A549 (cell line): Measurements from ENCODE around the gene NRXN3. TPM values are rescaled to one million over a fixed set of nuclear protein-coding genes. Genes with fewer than 3 reads are reported as not detected.

Source experiments
- ATAC-seq, 2 experiments: fragments of 200-7000 bp in 1 of 2; fragments of >200 bp in 1 of 2; cut with Nextera tagmentation in 1 of 2; cut with Tn5 transposase in 1 of 2; 3 replicates each; pipeline versions ENCODE4 v1.8.0 to v1.9.1; 2018 to 2020; ENCODE audit warnings: mild to moderate bottlenecking in 1 of 2, moderate library complexity in 1 of 2
- CTCF ChIA-PET: fragments of 300-600 bp; sonication (Branson Sonifier 250); formaldehyde crosslinking; extraction: SDS; loops from one replicate; lab custom pipeline; 2021; ENCODE audit warnings: antibody characterized with exemption, inconsistent platforms; lab: Yijun Ruan, JAX
- POLR2A ChIA-PET: fragments of 350-600 bp; formaldehyde crosslinking; extraction: SDS; loops from one replicate; lab custom pipeline; 2021; ENCODE audit warnings: antibody characterized with exemption, inconsistent platforms; lab: Yijun Ruan, JAX
- DNase-seq, 2 experiments: peaks; one replicate each; pipeline versions ENCODE4 v3.0.0 to v3.0.0-alpha.2; 2011 to 2016; ENCODE audit warnings: low read depth in 1 of 2, low spot score in 1 of 2
- FAIRE-seq: peaks from 2 replicates; lab custom pipeline; 2011; peaks lifted over from hg19 to GRCh38; lab: Jason Lieb, UNC
- H3K27ac ChIP-seq, 2 experiments: fragments of >200 bp; sonication (Bioruptor Twin); formaldehyde crosslinking; 3 replicates each; pipeline ENCODE4 v1.5.1; 2016 to 2017
- H3K4me1 ChIP-seq: fragments of >200 bp; sonication (Bioruptor Twin); formaldehyde crosslinking; 3 replicates; pipeline ENCODE4 v1.6.1; 2016
- H3K4me2 ChIP-seq: fragments of >200 bp; sonication (Bioruptor Twin); formaldehyde crosslinking; 3 replicates; pipeline ENCODE4 v1.6.1; 2016
- H3K4me3 ChIP-seq: fragments of >200 bp; sonication (Bioruptor Twin); formaldehyde crosslinking; 3 replicates; pipeline ENCODE4 v1.5.1; 2016
- H3K9me3 ChIP-seq: fragments of >200 bp; sonication (Bioruptor Twin); formaldehyde crosslinking; 3 replicates; pipeline ENCODE4 v1.6.1; 2016
- ATOH8 ChIP-seq: fragments of 250-450 bp; sonication (Bioruptor Pico); IDR thresholded peaks from 2 replicates; pipeline ENCODE4 v1.5.0; 2020; ENCODE audit warnings: low read depth, mild to moderate bottlenecking, moderate library complexity
- CBX8 ChIP-seq: fragments of 200-600 bp; sonication (generic); IDR thresholded peaks from 2 replicates; pipeline ENCODE4 v1.6.1; 2016
- EHF ChIP-seq: fragments of 250-450 bp; sonication (Bioruptor Pico); IDR thresholded peaks from 2 replicates; pipeline ENCODE4 v1.5.0; 2020; ENCODE audit warnings: mild to moderate bottlenecking
- EP300 ChIP-seq, 2 experiments: fragments of >200 bp; sonication (Bioruptor Twin); formaldehyde crosslinking; IDR thresholded peaks; 2 replicates in 1 of 2; 3 replicates in 1 of 2; pipeline ENCODE4 v1.6.1; 2016 to 2017
- FOSL2 ChIP-seq, 2 experiments: fragments of 450-650 bp in 1 of 2; fragments of >200 bp in 1 of 2; sonication (Bioruptor Twin) in 1 of 2; formaldehyde crosslinking; IDR thresholded peaks; 2 replicates each; pipeline versions ENCODE4 v1.5.0 to v1.6.1; 2016 to 2020; ENCODE audit warnings: mild to moderate bottlenecking in 1 of 2, moderate library complexity in 1 of 2
- FOXS1 ChIP-seq: fragments of 250-450 bp; sonication (Bioruptor Pico); IDR thresholded peaks from 2 replicates; pipeline ENCODE4 v1.5.0; 2020; ENCODE audit warnings: mild to moderate bottlenecking, moderate library complexity
- GATA3 ChIP-seq: IDR thresholded peaks from 2 replicates; pipeline ENCODE4 v1.6.1; 2012; ENCODE audit warnings: borderline replicate concordance
- HEYL ChIP-seq: fragments of 250-450 bp; sonication (Bioruptor Pico); IDR thresholded peaks from 2 replicates; pipeline ENCODE4 v1.8.0; 2021; ENCODE audit warnings: mild to moderate bottlenecking, moderate library complexity
- HOXA7 ChIP-seq: fragments of 250-450 bp; sonication (Bioruptor Pico); IDR thresholded peaks from 2 replicates; pipeline ENCODE4 v1.5.0; 2020; ENCODE audit warnings: mild to moderate bottlenecking, moderate library complexity
- JUN ChIP-seq, 2 experiments: fragments of >200 bp; sonication (Bioruptor Twin); formaldehyde crosslinking; IDR thresholded peaks; 2 replicates in 1 of 2; 3 replicates in 1 of 2; pipeline ENCODE4 v1.6.1; 2016 to 2017
- MAFK ChIP-seq: fragments of 450-650 bp; IDR thresholded peaks from 2 replicates; pipeline ENCODE4 v1.6.1; 2014; ENCODE audit not compliant: partially characterized antibody
- MAX ChIP-seq: IDR thresholded peaks from 2 replicates; pipeline ENCODE4 v1.6.1; 2012
- MAZ ChIP-seq: fragments of 150-350 bp; IDR thresholded peaks from 2 replicates; pipeline ENCODE4 v1.6.1; 2014; ENCODE audit warnings: antibody characterized with exemption, low read depth, low read length, borderline replicate concordance
- NPAS2 ChIP-seq: fragments of 250-450 bp; sonication (Bioruptor Pico); IDR thresholded peaks from 2 replicates; pipeline ENCODE4 v1.8.0; 2022; ENCODE audit warnings: mild to moderate bottlenecking, moderate library complexity, borderline replicate concordance
- PBX3 ChIP-seq: IDR thresholded peaks from 2 replicates; pipeline ENCODE4 v1.6.1; 2012
- TFCP2L1 ChIP-seq: fragments of 250-450 bp; sonication (Bioruptor Pico); IDR thresholded peaks from 2 replicates; pipeline ENCODE4 v1.5.0; 2021; ENCODE audit warnings: mild to moderate bottlenecking
- TP53 ChIP-seq: fragments of 250-450 bp; sonication (Bioruptor Pico); IDR thresholded peaks from 2 replicates; pipeline ENCODE4 v1.5.0; 2021; ENCODE audit warnings: mild to moderate bottlenecking, moderate library complexity
- ZFP36 ChIP-seq: fragments of 450-650 bp; IDR thresholded peaks from 2 replicates; pipeline ENCODE4 v1.6.1; 2014; ENCODE audit warnings: borderline replicate concordance; ENCODE audit not compliant: partially characterized antibody
- ZSCAN20 ChIP-seq: fragments of 250-450 bp; sonication (Bioruptor Pico); IDR thresholded peaks from 2 replicates; pipeline ENCODE4 v1.8.0; 2022; ENCODE audit warnings: mild to moderate bottlenecking, moderate library complexity
- WGBS: methylation state at CpG from one replicate; pipeline ENCODE4 v1.1.6; 2017; ENCODE audit errors: missing lambda C conversion rate; 5-methylcytosine and 5-hydroxymethylcytosine counted together
- polyA plus RNA-seq, 4 experiments: library from polyadenylated mRNA; depleted of rRNA in 3 of 4; stranded (reverse); fragments of >200 nt; fragmentation: RNase III in 1 of 4; extraction: RNeasy Plus Mini Kit Qiagen cat#74134 plus additional on column Dnase treatment in 1 of 4; gene quantifications; 2 replicates in 3 of 4; 3 replicates in 1 of 4; pipeline ENCODE4 v1.2.3, GENCODE V29; 2011 to 2017
- TF ChIP-seq, protein P1 (sequence below): fragments of >200 bp; sonication (Bioruptor Twin); formaldehyde crosslinking; IDR thresholded peaks from 3 replicates; pipeline ENCODE4 v1.5.1; 2016
- TF ChIP-seq, protein P2 (sequence below): IDR thresholded peaks from 2 replicates; pipeline ENCODE4 v1.6.1; 2012; ENCODE audit warnings: low read depth, borderline replicate concordance
- TF ChIP-seq, protein P3 (sequence below): fragments of >200 bp; sonication (Bioruptor Twin); formaldehyde crosslinking; IDR thresholded peaks from 3 replicates; pipeline ENCODE4 v1.6.1; 2016

NRXN3 gene
- polyA plus RNA-seq, 2 of the 4 experiments (the other 2 are of a cell fraction), result 0.62 to 2.3 TPM

DNA sequence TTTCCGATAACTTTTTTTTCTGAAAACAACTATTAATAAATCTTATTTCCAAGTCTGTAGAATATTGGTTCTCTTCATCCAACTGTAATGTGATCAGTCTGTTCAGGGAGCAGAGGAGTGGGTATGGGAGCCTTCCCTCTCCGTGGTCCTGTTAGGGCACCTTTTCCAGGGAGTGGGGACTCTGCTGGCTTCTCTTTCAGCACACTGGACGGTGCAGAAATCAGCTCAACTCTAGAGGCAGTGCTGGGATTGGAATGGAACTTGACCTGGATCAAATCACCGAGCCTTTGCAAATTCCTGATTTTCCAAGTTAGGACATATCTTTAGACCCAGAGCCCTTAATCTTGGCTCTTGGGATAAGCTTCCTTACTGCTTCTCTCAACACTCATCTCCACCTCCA lies 1410.7 kb downstream of the NRXN3 start:
- H3K27ac ChIP-seq, result peak overlapping the region in 1 of 2 experiments; percentile 59; a peak in 2 of 6 replicates
- no peak for ATAC-seq
- H3K4me2 ChIP-seq, result no peak overlapping the region
- no peak for TF ChIP-seq MAFK
- no peak for TF ChIP-seq ZSCAN20
- TF ChIP-seq NPAS2, result no peak
- TF ChIP-seq, protein P1, sequence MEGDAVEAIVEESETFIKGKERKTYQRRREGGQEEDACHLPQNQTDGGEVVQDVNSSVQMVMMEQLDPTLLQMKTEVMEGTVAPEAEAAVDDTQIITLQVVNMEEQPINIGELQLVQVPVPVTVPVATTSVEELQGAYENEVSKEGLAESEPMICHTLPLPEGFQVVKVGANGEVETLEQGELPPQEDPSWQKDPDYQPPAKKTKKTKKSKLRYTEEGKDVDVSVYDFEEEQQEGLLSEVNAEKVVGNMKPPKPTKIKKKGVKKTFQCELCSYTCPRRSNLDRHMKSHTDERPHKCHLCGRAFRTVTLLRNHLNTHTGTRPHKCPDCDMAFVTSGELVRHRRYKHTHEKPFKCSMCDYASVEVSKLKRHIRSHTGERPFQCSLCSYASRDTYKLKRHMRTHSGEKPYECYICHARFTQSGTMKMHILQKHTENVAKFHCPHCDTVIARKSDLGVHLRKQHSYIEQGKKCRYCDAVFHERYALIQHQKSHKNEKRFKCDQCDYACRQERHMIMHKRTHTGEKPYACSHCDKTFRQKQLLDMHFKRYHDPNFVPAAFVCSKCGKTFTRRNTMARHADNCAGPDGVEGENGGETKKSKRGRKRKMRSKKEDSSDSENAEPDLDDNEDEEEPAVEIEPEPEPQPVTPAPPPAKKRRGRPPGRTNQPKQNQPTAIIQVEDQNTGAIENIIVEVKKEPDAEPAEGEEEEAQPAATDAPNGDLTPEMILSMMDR, result no peak
- no peak overlapping the region for H3K4me3 ChIP-seq
- DNase-seq, result no peak
- WGBS, result 55% methylated on average over 4 of the region's 4 CpGs
- POLR2A ChIA-PET, result no interaction called here
- no peaks in the 10 kb centered on the region for H3K9me3 ChIP-seq
- CTCF ChIA-PET, result no interaction called here
- H3K4me1 ChIP-seq, result peaks cover 54% of the 10 kb centered on the region
- FAIRE-seq, result no peak

GRCh38 chr14:79581912-79582576 lies 1411.9 kb downstream of the NRXN3 start:
- ChIA-PET CTCF (no interaction called here), POLR2A (no interaction called here)
- TF ChIP-seq, protein P2, sequence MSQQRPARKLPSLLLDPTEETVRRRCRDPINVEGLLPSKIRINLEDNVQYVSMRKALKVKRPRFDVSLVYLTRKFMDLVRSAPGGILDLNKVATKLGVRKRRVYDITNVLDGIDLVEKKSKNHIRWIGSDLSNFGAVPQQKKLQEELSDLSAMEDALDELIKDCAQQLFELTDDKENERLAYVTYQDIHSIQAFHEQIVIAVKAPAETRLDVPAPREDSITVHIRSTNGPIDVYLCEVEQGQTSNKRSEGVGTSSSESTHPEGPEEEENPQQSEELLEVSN, result no peak
- TF ChIP-seq EP300 (IDR thresholded peaks at IDR 0.05), result peak in 1 of 2 experiments; percentile 35; a peak in 2 of 5 replicates
- TF ChIP-seq PBX3, result no peak
- no peak for TF ChIP-seq CBX8
- TF ChIP-seq TP53, result no peak
- TF ChIP-seq MAX, result peak; percentile 27; the same call in 1 of the 2 replicates
- TF ChIP-seq MAZ, result no peak
- TF ChIP-seq ZFP36, result no peak
- TF ChIP-seq HOXA7 (CRISPR knock-in tag), result no peak
- peak; percentile 30; the same call in 1 of the 2 replicates for TF ChIP-seq GATA3
- TF ChIP-seq TFCP2L1, result no peak
- no peak for TF ChIP-seq FOSL2 (IDR thresholded peaks at IDR 0.05)
- peak; percentile 61 for TF ChIP-seq FOSL2 (CRISPR knock-in tag; IDR thresholded peaks at IDR 0.05)
- TF ChIP-seq EHF, result no peak
- no peak for TF ChIP-seq JUN (IDR thresholded peaks at IDR 0.05)
- no peak for TF ChIP-seq FOXS1
- TF ChIP-seq HEYL (CRISPR knock-in tag), result no peak
- TF ChIP-seq ATOH8 (CRISPR knock-in tag), result no peak
- TF ChIP-seq, protein P3, sequence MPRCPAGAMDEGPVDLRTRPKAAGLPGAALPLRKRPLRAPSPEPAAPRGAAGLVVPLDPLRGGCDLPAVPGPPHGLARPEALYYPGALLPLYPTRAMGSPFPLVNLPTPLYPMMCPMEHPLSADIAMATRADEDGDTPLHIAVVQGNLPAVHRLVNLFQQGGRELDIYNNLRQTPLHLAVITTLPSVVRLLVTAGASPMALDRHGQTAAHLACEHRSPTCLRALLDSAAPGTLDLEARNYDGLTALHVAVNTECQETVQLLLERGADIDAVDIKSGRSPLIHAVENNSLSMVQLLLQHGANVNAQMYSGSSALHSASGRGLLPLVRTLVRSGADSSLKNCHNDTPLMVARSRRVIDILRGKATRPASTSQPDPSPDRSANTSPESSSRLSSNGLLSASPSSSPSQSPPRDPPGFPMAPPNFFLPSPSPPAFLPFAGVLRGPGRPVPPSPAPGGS, result no peak
- Histone ChIP-seq H3K9me3 (no peaks in the 10 kb centered on the region), H3K4me1 (peaks cover 62% of the 10 kb centered on the region), H3K4me2 (peak overlapping the region; percentile 56), H3K27ac (peak overlapping the region; percentile 69 to 83; a peak in 5 of 6 replicates), H3K4me3 (no peak overlapping the region)
- peak in 1 of 2 experiments; percentile 48; a peak in 3 of 6 replicates for ATAC-seq
- WGBS, result 18% methylated on average over 4 of the region's 4 CpGs
- DNase-seq, result peak in 1 of 2 experiments; percentile 16
- no peak for FAIRE-seq
